ENCODE results near the gene CCR5AS.

The CCR5AS gene

DNA sequence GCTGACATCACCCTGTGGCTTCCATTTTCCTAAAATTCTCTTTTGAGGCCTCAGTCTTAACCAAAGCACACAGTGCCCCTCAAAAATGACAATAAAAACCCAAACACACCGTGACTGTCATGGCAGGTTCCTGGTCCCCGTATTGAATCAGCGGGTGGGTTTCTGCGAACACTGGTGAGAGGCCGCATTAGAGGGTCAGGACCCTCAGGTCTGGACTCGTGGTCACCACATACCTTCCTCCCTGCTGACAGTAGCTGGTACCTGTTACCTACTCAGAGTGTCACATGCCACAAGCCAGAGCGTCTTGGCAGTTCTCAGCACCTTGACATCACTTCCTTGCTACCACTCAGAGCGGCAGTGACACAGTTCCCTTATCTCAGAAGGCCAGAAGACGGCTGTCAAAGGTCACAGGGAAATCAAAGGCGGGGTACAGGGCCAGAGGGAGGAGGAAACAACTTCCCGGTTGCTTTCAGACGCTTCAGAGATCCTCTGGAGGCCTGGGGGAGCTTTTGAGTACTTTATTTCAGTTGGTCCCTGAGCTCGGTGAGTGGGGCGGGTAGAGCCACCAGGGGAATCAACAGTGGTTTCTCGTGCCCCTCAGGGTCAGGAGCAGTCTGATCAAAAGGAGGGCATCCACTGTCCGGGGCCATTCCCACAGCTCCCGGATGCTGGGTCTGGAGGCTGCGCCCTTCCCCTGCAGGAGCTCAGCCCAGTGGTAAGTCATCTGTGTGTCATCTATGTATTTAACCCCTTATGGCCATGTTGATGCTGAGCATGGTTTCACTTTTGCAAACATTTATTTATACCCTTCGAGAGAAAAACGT lies at the start of gene CCR5AS, which contains the start of gene CCRL2:
TSS of gene CCR5AS (minus strand) at position 279 of the 824 bp plus-strand sequence.
TSS of gene CCRL2 (plus strand) at position 472 of the 824 bp plus-strand sequence. CDS start 821 bp downstream, outside the sequence.
- no peak within 1 kb of the TSS for H3K27ac Mint-ChIP-seq
- no peaks in the 10 kb centered on the region for H3K23me2 ChIP-seq (ENCODE audit: insufficient read length, low read depth, low read length, poor library complexity, severe bottlenecking)
- H2BK120ac ChIP-seq (ENCODE audit: low read depth, low read length, poor library complexity, severe bottlenecking): no peak within 1 kb of the TSS
- peaks cover 2 to 5% of the 10 kb centered on the region in 2 experiments; a peak in 2 of 4 replicates for H3K4me1 Mint-ChIP-seq
- no CpG with 5 or more reads among the region's 20 CpGs for WGBS (ENCODE audit: extremely low coverage, insufficient read length, low lambda C conversion rate)
- H3K27me3 Mint-ChIP-seq (ENCODE audit: low read depth): peaks cover 4% of the 10 kb centered on the region
- no peak within 1 kb of the TSS for H4K8ac ChIP-seq (replicated peaks; ENCODE audit: insufficient read length, low read depth, low read length)
- no peak within 1 kb of the TSS for H3K4me3 Mint-ChIP-seq
- TF ChIP-seq CTCF (conservative IDR thresholded peaks at IDR 0.05): no peak
- no peak within 1 kb of the TSS for H2AFZ ChIP-seq (ENCODE audit: low read length)
- no peaks in the 10 kb centered on the region for H3K79me2 ChIP-seq (ENCODE audit: insufficient read depth, low read length)
- no peaks in the 10 kb centered on the region for H4K20me1 ChIP-seq (ENCODE audit: control insufficient read depth, insufficient read depth, insufficient read length)
- no peak for DNase-seq
- no peak within 1 kb of the TSS for H2AK5ac ChIP-seq (ENCODE audit: insufficient read length, low read length)
- H3K27ac ChIP-seq (ENCODE audit: insufficient read length, low read depth, low read length): no peak within 1 kb of the TSS
- no peak within 1 kb of the TSS for H2BK15ac ChIP-seq (ENCODE audit: low read depth, low read length)
- no peak within 1 kb of the TSS for H3K18ac ChIP-seq (ENCODE audit: insufficient read length, low read depth, low read length)
- H4K5ac ChIP-seq (ENCODE audit: insufficient read length, low read depth, low read length): no peak within 1 kb of the TSS
- H3K9ac ChIP-seq (ENCODE audit: extremely low read depth, insufficient read length, low read length): no peak within 1 kb of the TSS
- H3K9me3 Mint-ChIP-seq: no peaks in the 10 kb centered on the region; a peak in 1 of 5 replicates
- no peak within 1 kb of the TSS for H3K4ac ChIP-seq (ENCODE audit: low read depth, low read length)
- H3K14ac ChIP-seq (ENCODE audit: insufficient read depth, low read length): no peak within 1 kb of the TSS
- H3K36me3 Mint-ChIP-seq (ENCODE audit: insufficient read depth in 1 of 3, low read depth in 3 of 3): no peaks in the 10 kb centered on the region
- no peak within 1 kb of the TSS for H3K23ac ChIP-seq (ENCODE audit: insufficient read length, low read depth, low read length)
- H3K9me3 ChIP-seq (ENCODE audit: control insufficient read depth, low read depth, low read length): no peaks in the 10 kb centered on the region
- no peak within 1 kb of the TSS for H4K91ac ChIP-seq (ENCODE audit: insufficient read length, low read depth, low read length)
- no peaks in the 10 kb centered on the region for H3K79me1 ChIP-seq (ENCODE audit: insufficient read depth, low read depth, low read length, poor library complexity, severe bottlenecking)
- H3K4me1 ChIP-seq (ENCODE audit: insufficient read depth, low read length): no peaks in the 10 kb centered on the region
- no peak within 1 kb of the TSS for H3K56ac ChIP-seq (ENCODE audit: insufficient read length, low read depth, low read length)
- H2BK5ac ChIP-seq (ENCODE audit: insufficient read length, low read length): no peak within 1 kb of the TSS
- no peak within 1 kb of the TSS for H2BK12ac ChIP-seq (ENCODE audit: insufficient read length, low read depth, low read length)
- no peak within 1 kb of the TSS for H3K4me2 ChIP-seq (ENCODE audit: insufficient read depth, insufficient read length, low read length)
- no peak within 1 kb of the TSS for H3T11ph ChIP-seq (ENCODE audit: low read length)
- no peaks in the 10 kb centered on the region for H3K27me3 ChIP-seq (ENCODE audit: insufficient read depth, low read length)
- H2BK20ac ChIP-seq (ENCODE audit: low read depth, low read length, poor library complexity, severe bottlenecking): no peak within 1 kb of the TSS
